HG02798 (cell line): ENCODE measurements around the gene APMAP.

ENCODE experiments used
- ATAC-seq: cut with Tn5 transposase; IDR thresholded peaks from one replicate; pipeline ENCODE4 v1.9.1; 2021; ENCODE audit warnings: mild to moderate bottlenecking; ENCODE audit not compliant: unreplicated experiment, poor library complexity

The APMAP gene

DNA sequence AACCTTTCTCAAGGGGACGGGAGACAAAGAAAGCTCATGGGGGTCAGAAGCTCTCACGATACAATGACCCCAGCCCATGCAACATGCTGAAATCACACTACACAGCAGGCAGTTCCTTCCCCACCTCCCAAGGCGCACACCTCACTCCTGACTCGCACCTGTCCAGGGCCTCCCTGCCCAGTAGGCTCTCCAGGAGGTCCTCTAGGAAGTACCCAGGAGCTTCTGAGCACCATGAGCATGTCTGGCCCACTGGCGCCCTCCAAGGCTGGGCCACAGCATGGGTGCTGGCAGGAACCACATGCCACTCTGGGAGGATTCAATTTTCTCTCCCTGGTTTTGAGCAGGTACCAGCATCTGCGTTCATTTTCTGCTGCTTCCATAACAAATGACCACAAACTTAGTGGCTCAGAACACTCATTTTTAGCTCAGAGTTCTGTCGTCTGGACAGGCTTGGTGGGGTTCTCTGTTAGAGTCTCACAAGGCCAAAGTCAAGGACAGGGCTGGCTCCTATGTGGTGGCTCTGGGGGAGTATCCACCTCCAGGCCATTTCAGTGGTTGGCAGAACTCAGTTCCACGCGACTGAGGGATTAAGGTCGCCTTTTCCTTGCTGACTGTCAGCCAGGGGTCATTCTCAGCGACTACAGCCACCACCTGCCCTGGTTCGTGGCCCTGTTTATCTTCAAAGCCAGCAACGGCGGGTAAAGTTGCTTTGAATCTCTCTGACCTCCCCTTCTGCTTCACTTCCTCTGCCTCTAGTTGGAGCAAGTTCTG lies 32.7 kb upstream of the APMAP start:
- no peak for ATAC-seq

DNA sequence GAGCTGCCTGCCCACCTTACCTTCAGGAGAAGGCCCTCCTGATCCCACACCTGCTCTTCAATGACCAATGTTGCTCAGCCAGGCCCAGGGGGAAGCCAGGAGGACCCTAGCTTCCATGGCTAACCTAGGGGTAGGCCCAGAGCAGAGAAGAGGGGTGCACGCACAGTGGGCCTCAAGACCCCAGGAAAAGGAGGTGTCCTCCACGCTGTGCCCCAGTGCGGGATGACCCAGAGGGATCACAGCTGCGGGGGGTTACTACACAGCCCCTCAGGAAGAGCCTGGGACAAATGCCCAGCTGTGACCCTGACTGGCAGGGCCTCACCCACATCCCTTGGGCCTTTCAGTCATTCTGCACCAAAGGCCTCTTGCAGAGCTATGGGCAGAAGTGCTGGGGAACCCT lies 31.6 kb upstream of the APMAP start:
- ATAC-seq, result no peak

DNA sequence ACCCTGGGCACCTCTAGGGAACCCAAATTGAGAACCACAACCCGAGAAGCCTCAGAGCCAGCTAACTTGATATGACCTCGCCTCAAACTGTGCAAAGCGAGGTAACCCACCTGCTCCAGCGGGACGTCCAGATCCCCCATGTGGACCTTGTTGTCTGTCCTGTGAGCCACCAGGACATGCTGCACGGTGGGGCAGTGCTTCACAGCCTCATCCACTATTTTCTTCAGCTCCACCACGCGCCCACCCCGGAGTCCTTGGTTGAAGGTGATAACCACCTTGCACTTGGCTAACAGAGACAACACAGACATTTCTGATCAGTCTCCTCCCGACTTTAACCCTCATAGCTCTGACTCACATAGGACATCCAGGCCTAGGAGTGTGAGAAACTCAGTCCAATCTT lies 30.8 kb upstream of the APMAP start:
- no peak for ATAC-seq

DNA sequence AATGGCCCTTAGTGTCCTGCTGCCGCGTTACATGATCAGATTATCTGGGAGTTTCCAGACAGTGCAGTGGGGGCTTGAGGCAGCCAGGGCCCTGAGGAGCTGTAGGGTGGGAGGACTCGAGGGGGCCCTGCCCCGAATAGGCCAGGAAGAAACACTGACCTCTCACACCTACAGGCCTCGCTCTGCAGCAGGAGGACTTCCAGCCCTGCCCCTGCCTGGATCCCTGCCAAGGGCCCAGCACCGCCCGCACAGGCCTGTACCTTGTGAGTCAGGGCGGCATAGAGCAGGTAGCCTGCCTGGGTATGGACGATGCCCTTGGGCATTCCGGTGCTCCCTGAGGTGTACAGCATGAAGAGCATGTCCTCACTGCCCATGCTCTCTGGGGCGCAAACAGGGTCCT lies 30.1 kb upstream of the APMAP start:
- ATAC-seq, result no peak

DNA sequence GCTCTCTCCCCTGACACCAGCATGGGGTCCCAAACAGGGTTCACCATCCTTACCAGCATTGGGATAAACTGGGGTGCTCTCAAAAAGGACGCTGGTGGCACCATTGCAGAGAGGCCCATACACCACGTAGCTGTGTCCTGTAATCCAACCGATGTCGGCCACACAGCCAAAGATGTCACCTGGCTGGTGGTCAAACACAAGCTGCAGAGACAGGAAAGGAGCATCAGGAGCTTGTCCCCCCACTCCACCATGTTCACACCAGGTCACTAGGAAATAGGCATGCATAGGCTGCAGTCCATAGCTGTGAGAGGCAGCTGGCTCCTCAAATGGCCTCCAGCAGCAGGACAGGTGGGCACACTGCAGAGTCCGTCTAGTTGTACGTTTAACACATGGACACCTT lies 28.8 kb upstream of the APMAP start:
- ATAC-seq, result no peak

DNA sequence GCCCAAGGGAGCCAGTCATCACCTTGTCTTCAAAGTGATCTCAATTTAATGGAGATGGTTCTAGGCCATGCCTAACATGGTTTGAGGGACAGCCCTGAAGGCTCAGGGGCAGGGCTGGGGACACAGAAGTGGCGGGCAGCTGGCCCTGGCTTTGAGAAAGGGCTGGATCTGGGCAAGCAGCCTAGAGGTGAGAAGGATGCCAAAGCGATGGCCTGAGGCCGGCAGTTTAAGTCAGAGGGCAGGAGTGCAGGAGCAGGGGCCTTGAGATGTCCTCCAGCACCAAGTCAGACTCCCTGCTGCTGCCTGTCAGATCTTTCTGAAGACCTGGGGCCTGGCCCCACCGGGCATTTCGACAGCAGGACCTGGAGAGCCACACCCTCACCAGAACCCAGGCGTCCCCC lies 28.4 kb upstream of the APMAP start:
- no peak for ATAC-seq

DNA sequence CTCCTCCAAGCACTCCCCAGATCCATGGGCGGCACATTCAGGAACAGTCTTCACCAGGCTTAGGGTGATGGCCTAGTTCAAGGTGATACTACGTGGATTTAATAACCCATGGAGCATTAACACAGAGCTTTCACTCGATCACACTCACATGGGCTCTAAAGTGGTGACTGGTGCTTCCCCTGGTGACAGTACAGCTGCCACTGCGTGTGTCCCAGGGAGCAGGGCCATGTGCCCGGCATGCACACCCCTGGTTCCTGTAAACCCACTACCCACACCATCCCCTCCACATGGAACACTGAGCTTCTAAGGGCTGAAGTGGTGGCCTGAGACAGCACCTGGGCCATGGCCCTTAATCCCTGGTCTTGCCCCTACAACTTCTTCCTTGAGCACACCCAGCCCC lies 27.8 kb upstream of the APMAP start:
- no peak for ATAC-seq

DNA sequence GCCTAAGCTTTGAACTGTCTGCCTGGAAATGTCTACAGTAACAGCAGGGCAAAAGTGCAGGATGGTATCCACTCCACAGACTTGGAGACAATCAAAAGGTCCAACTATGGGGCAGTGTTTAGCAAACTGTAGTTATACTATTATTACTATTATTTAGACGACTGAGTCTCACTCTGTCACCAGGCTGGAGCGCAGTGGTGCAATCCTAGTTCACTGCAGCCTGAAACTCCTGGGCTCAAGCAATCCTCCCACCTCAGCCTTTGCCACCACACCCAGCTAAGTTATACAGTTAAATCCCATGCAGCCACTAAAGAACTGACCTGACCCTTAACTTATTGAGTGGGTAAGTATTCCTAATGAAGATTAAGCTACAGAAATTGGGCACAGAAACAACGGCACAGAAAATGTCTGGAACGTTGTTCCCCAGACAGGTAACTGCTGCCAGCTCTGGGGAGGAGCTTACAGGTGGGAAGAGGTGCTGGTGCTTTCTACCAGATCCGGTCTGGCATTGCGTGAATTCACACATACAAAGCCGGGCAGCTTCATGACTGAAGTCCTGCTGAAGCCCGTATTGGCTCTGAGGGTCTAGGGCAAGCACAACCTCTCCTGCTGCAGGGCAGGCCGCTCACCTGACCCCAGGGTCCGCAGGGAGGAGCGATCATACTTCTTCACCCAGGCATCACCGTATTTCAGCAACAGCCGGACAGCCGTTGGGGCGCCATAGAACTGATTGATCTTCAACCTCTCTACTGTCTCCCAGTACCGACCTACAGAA lies 27.0 kb upstream of the APMAP start:
- no peak for ATAC-seq

DNA sequence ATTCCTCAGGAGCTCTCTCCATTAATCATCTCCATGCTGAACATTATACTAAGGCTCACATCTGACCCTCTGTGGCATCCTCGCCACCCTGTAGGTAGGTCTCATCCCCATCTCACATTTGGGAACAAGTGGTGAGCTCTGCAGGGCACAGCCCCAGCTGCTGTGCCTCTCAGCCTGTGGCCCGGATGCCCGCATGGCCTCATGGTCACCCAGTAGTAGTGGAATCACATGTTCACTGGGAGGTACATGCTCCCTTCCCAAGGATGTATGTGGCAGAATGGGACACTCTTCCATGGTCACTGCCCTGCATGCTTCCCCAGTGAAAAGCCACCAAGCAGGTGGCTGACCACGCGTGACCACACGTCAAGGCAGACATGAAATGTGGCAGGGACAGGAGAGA lies 26.3 kb upstream of the APMAP start:
- no peak for ATAC-seq

DNA sequence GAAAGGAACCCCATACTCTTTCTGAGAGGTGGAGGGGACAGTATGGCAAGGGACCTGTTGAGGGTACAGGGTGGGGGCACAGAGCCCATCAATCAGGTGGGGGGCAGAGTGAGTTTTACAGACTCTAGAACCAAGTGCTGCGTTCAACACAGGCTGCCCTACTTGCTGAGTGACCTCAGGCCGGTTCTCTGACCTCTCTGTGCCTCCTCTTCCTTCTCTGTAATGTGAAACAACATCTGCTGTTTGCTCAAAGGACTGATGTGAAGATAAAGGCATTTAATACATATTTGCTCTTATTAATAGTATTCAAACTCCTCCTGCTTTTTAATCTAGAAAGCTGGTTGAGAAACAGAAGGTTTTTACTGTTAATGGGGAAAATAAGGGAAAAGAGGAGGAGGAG lies 25.9 kb upstream of the APMAP start:
- ATAC-seq, result no peak

DNA sequence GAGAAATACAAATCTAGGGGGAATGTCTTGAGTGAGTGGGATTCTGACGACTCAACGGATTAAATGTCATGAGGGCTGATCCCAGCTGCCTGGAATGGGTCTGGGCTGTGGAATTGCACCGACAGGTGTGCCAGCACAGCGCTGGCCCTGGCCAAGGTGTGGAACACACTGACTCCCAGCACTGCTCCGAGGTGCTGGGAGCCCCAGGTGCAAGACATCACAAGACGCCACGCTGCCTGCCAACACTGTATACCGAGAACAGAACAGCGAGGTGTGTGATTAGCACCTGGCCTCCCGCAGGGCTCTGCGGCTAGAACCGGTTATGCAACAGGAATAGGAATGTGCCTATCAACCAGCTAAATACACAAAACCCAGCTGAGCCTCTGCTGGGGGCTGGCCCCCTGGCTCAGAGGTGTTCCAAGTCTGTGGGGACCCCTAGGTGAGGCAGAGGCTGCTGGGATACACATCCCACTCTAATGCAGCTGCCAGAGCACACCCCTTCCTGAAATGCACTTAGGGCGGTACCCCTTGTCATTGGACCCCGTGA lies 24.8 kb upstream of the APMAP start:
- ATAC-seq, result no peak

DNA sequence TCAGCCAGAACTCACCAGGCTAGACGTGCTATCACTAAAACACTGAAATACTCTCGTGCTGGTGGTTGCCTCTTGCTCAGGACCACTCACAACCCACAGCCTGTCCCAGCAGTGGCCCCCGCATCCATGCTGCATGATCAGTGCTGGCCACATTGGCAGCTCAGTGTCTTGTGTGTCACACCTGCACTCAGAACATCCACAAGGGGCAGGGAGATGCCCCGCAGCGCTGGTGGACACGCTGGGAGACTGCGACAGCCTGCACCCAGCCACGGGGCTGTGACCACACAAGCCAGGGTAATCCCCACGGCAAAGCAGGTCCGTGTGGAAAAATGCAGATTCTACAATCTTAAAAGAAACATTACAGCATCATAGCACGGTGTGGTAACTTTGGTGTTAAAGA lies 23.9 kb upstream of the APMAP start:
- ATAC-seq, result no peak

DNA sequence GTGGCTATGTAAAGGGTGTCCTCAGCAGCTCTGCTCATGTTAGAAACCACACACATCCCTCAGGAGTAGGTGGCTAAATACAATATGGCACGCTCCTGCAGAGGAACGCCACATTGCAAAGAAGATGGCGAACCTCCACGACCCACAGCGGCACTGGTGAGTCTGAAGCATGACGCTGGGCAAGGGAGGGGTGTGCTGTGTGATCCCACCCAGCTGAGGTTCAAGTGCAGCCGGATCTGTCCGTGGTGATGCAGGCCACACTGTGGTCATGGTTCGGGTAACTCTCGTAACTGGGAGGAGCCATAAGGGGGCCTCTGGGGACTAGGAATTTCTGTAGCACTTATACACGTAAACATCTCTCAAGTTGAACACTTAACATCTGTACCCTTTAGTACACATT lies 23.4 kb upstream of the APMAP start:
- ATAC-seq, result no peak

DNA sequence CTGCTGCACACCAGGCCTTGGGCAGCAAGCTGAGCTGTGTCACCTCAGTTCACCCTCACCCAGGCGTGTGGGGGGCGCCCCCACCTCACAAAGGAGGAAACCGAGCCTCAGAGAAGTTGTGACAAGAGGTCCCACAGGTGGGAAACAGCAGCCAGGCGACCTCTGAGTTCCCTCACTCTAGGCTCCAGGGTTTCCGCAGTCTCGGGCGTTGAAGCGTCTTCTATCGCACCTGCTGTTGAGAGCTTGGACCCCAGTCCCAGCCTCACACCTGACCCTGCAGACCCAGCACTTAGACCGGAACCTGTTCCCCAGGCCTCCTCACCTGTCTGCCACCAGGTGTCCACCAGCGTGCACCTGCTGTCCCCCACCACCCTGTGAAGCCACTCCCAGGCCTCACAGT lies 22.3 kb upstream of the APMAP start:
- no peak for ATAC-seq

DNA sequence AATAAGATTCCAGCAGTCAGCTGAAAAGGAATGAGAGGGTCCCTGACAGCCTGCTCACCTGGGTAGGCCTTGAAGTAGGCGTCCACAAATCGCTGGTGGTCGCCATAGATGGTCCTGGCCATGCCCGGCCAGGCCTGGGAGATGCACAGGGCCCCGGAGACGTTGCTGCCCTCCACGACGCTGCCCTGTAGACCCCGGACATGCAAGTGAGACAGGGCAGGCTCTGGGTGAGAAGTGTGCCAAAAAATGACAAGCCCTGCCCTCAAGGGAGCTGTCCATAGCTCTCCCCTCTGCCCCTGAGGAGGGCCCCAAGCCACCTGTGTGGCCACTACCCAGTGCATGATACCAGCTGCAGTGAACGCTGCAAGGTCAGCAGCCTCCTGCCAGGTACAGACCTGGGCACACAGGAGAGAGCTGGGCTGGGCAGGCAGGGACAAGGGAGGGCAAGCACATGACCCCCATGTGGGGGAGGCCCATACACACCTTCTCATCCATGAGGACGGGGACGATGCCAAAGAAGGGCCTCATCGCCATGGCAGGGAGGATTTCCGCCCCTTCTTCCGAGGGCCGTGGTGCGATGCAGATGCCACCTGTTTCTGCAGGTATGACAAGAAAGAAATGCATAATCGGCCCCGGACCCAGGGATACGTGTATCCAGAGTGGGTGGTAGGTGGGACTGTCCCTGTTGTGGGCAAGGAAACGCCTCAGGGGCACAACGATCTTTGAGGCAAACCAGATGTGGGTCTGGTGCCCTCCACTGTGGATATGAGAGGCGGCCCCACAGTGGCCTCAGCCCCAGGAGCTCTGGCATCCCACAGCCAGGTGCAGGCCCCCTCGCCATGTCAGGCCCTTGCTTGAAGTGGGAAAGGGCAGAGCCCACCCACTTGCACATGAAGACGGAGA lies 21.2 kb upstream of the APMAP start:
- no peak for ATAC-seq

DNA sequence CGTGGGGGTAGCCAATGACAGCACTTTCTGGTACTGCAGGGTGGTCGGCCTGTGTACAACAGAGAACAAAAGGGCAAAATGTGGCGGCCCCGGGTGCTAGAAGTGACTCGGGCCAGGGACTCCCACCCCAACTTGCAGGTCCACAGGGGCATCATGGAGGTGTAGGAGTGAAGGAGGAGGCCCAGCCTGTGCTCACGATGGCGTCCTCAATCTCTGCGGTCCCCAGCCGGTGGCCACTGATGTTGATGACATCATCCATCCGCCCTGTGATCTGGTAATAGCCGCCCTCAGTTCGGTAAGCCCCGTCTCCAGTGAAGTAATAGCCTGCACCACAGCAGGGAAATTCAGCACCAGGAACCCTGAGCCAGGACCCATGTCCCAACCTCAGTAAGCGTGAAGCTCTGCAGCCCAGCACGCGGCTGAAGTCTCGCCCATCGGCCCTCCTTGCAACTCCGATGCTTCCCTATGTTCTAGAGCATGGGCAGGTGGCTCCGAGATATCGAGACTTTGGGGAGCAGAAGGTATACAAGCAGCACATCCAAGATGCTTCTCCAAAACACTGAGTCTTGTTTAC lies 20.2 kb upstream of the APMAP start:
- no peak for ATAC-seq

DNA sequence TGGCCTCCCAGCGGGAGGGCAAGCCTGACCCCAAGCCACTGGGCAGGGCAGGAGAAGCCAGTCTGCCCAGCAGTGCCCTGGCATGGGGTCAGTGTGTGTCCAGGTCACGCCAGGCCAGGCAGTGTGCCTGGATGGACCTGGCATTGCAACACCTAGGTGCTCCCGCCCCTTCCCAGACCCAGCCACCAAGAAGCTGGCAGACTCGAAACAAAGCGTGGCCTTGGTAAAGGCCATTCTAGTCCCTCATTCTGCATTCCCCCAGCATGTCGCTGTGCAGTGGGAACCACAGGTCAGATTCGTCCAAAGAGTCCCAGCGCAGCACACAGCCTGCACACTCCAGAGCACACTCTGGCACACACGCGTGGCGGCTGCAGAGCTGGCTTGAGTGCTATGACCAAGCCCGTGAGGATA lies 19.3 kb upstream of the APMAP start:
- ATAC-seq, result no peak

DNA sequence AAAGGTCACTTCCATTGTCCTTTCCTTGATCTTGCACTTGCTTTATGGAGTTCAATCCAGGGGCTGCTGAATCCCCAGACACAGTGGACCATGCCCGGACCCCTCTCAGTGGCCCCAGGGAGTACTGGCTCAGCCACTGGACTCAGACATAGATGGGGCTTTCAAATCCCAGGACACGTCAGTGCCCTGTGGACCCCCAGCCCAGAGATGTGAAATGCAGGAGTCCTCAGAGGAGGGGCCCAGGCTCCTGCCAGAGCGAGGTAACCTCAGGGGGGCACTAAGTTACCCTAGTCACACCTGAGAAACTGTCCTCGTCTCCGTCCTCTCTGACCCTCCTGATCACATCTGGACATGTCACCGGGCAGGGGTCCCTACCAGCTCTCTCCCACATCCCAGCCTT lies 18.7 kb upstream of the APMAP start:
- no peak for ATAC-seq

DNA sequence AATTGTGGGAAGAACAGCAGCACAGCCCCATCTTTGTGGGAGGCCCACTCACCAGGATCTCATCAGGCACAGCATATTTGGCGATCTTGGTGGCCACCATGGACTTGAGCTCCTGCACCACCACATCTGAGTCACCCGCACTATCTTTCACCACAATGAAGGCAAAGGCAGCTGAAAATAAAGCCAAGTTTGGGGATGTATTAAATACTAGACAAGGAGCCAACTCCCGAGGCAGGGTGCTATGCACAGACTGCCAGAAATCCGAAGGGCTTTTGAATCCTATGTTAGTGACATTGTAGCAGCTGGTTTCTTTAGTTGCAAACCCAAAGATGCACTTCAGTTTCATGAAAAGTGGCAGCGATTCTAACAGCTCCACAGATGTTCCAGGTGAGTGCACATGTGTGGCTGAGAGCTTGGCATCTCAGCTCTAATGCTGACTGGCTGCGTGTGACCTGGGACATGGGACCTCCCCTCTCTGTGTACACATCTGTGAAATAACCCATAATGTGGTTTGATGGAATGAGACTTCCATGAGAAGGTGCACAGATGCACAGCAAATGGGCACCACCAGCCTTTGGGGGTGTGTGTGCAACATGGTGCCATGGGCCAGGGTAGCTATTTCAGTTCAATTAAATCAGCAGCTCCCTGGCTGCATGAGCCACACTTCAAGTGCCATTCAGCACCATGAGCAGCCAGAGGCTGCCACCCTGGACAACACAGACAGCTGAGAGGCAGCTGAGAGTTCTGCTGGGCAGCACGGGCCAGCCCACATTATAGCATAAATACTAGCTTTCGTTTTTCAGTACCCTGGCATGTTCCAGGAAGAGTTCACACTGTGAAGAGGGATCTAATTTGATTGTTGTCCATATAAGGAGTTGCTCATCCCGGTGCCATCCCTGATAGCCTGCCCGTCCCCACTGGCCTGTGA lies 16.9 kb upstream of the APMAP start:
- ATAC-seq, result no peak
